RWPE1 (cell line): ENCODE results near the gene SSX3.
"Not testable (repeated sequence)": the region's sequence is repeated elsewhere in the genome, so short reads cannot be mapped to it uniquely, and the experiment has no call there.

Source experiments
- CTCF ChIA-PET: fragments of 350-600 bp; sonication (Branson Sonifier 250); formaldehyde crosslinking; extraction: SDS; loops from one replicate; lab custom pipeline; 2021; lab: Yijun Ruan, JAX
- POLR2A ChIA-PET: fragments of 400-600 bp; formaldehyde crosslinking; extraction: SDS; loops from one replicate; lab custom pipeline; 2020; ENCODE audit warnings: antibody characterized with exemption; ENCODE audit not compliant: low non-redundant PET; lab: Yijun Ruan, JAX
- DNase-seq: peaks from one replicate; pipeline ENCODE4 v3.0.0; 2012; ENCODE audit warnings: low spot score
- H3K27ac ChIP-seq: fragments of 450-650 bp; 2 replicates; pipeline ENCODE4 v1.5.1; 2017
- CTCF ChIP-seq: fragments of 450-650 bp; conservative IDR thresholded peaks from 2 replicates; pipeline ENCODE4 v1.5.1; 2017; ENCODE audit warnings: low read depth, mild to moderate bottlenecking

The SSX3 gene

GRCh38 chrX:48356315-48357094 is at the start of gene SSX3:
Gene SSX3, minus strand, starts transcription at chrX:48356703. Its CDS starts 1,454 bp downstream, at chrX:48355249.
- POLR2A ChIA-PET, DNase-seq, H3K27ac ChIP-seq, CTCF ChIA-PET: not testable (repeated sequence)

- CTCF ChIA-PET, H3K27ac ChIP-seq, POLR2A ChIA-PET, DNase-seq: not testable (repeated sequence)
Measured at GRCh38 chrX:48397825-48398224, 41.3 kb upstream of the SSX3 start.

GRCh38 chrX:48396931-48397330 is 40.4 kb upstream of the SSX3 start:
- CTCF ChIA-PET, DNase-seq, H3K27ac ChIP-seq, POLR2A ChIA-PET: not testable (repeated sequence)

GRCh38 chrX:48383239-48383638 is 26.7 kb upstream of the SSX3 start, which contains the start of gene SSX4:
Gene SSX4, plus strand, starts transcription at chrX:48383539. Its CDS starts 515 bp downstream, at chrX:48384054.
- POLR2A ChIA-PET, DNase-seq, H3K27ac ChIP-seq, CTCF ChIA-PET: not testable (repeated sequence)

GRCh38 chrX:48370408-48370807 is 13.9 kb upstream of the SSX3 start:
- DNase-seq, POLR2A ChIA-PET, H3K27ac ChIP-seq, CTCF ChIA-PET: not testable (repeated sequence)

GRCh38 chrX:48367717-48368408 is 11.4 kb upstream of the SSX3 start:
- CTCF ChIA-PET, H3K27ac ChIP-seq, DNase-seq, POLR2A ChIA-PET: not testable (repeated sequence)

GRCh38 chrX:48359281-48359680 is 2.8 kb upstream of the SSX3 start:
- POLR2A ChIA-PET, CTCF ChIA-PET, H3K27ac ChIP-seq, DNase-seq: not testable (repeated sequence)

- POLR2A ChIA-PET: no interaction called here
- no peak for TF ChIP-seq CTCF
- H3K27ac ChIP-seq: no peak overlapping the region
- DNase-seq: no peak
- CTCF ChIA-PET: no interaction called here
Measured at GRCh38 chrX:48357681-48358080, 1.2 kb upstream of the SSX3 start.

GRCh38 chrX:48346059-48346458 is 10.4 kb downstream of the SSX3 start:
- DNase-seq, POLR2A ChIA-PET, CTCF ChIA-PET: not testable (repeated sequence)

GRCh38 chrX:48313996-48314395 is 42.5 kb downstream of the SSX3 start:
- POLR2A ChIA-PET, CTCF ChIA-PET, H3K27ac ChIP-seq, DNase-seq: not testable (repeated sequence)

More at GRCh38 chrX:48346059-48346458, 10.4 kb downstream of the SSX3 start:
- H3K27ac ChIP-seq: not testable (repeated sequence)

GRCh38 chrX:48306175-48306574 is 50.3 kb downstream of the SSX3 start:
- no peak for TF ChIP-seq CTCF
- no peak for DNase-seq
- no peak overlapping the region for H3K27ac ChIP-seq
- ChIA-PET CTCF (no interaction called here), POLR2A (no interaction called here)
